ENCODE measurements around the gene SMIM45.

The SMIM45 gene

GRCh38 chr22:41932353-41932752 is 19.6 kb upstream of the SMIM45 start:
- H3K4me3 ChIP-seq (ENCODE audit: low read depth, poor library complexity, severe bottlenecking): no peak overlapping the region
- intact Hi-C loops (cut with DNase I; ENCODE audit: low total_unique reads): no loop called here
- 94 to 99% methylated on average over 12 of the region's 12 CpGs for WGBS, 2 donors
- TF ChIP-seq POLR2A (IDR thresholded peaks at IDR 0.05) (no peak), CTCF (IDR thresholded peaks at IDR 0.05) (no peak)
- no peak for DNase-seq (ENCODE audit: low spot score in 2 of 2)

GRCh38 chr22:41933411-41934177 is 18.4 kb upstream of the SMIM45 start:
- intact Hi-C loops (cut with DNase I; ENCODE audit: low total_unique reads): no loop called here
- DNase-seq (ENCODE audit: low spot score in 2 of 2): no peak
- no peak overlapping the region for H3K4me3 ChIP-seq (ENCODE audit: low read depth, poor library complexity, severe bottlenecking)

GRCh38 chr22:41934284-41935014 is 17.5 kb upstream of the SMIM45 start:
- TF ChIP-seq POLR2A (IDR thresholded peaks at IDR 0.05): no peak
- TF ChIP-seq CTCF (IDR thresholded peaks at IDR 0.05): no peak
- intact Hi-C loops (cut with DNase I; ENCODE audit: low total_unique reads): no loop called here
- DNase-seq (ENCODE audit: low spot score in 2 of 2): no peak
- WGBS, 2 donors: 94 to 97% methylated on average over 17 of the region's 17 CpGs
- no peak overlapping the region for H3K4me3 ChIP-seq (ENCODE audit: low read depth, poor library complexity, severe bottlenecking)

More at GRCh38 chr22:41933411-41934177, 18.4 kb upstream of the SMIM45 start:
- TF ChIP-seq POLR2A (IDR thresholded peaks at IDR 0.05) (no peak), CTCF (IDR thresholded peaks at IDR 0.05) (no peak)
- WGBS, 2 donors: 85 to 88% methylated on average over 13 to 15 of the region's 16 CpGs

- no peak overlapping the region for H3K4me3 ChIP-seq (ENCODE audit: low read depth, poor library complexity, severe bottlenecking)
- intact Hi-C loops (cut with DNase I; ENCODE audit: low total_unique reads): no loop called here
- no peak for DNase-seq (ENCODE audit: low spot score in 2 of 2)
- TF ChIP-seq CTCF (IDR thresholded peaks at IDR 0.05) (no peak), POLR2A (IDR thresholded peaks at IDR 0.05) (no peak)
- 79 to 80% methylated on average over 2 to 4 of the region's 4 CpGs for WGBS, 2 donors
Measured at GRCh38 chr22:41935015-41935351, 17.0 kb upstream of the SMIM45 start.

- 91 to 93% methylated on average over 9 of the region's 9 CpGs for WGBS, 2 donors
- no peak overlapping the region for H3K4me3 ChIP-seq (ENCODE audit: low read depth, poor library complexity, severe bottlenecking)
- intact Hi-C loops (cut with DNase I; ENCODE audit: low total_unique reads): no loop called here
- no peak for DNase-seq (ENCODE audit: low spot score in 2 of 2)
- TF ChIP-seq POLR2A (IDR thresholded peaks at IDR 0.05) (no peak), CTCF (IDR thresholded peaks at IDR 0.05) (no peak)
Measured at GRCh38 chr22:41935509-41935908, 16.4 kb upstream of the SMIM45 start.
